ENCODE results near the gene MRPS11. TPM values are rescaled to one million over a fixed set of nuclear protein-coding genes. Genes with fewer than 3 reads are reported as not detected.
A peak's percentile ranks its signal among the peaks of the same experiment; 100 is the strongest.

Gene MRPS11
- total and polyA plus RNA-seq, 9 of the 15 experiments (the other 6 are each of a cell fraction or from before 2014, with no cell fraction given) = 28.3 to 83.2 (median 53.1) TPM

- WGBS (ENCODE audit: insufficient coverage, low coverage, missing lambda C conversion rate) = 2% methylated on average over 12 of the region's 12 CpGs
- no peaks in the 10 kb centered on the region for H3K79me2 ChIP-seq (ENCODE audit: control insufficient read depth, insufficient read depth, low read length)
- ATAC-seq = peak; percentile 89
- ChIA-PET CTCF (ENCODE audit: low intra/inter-chr PET ratio) (interaction anchor here (0.6 to 1.1 kb wide), 5 partner anchors 92 to 214 kb away, joined by 3 to 5 read pairs (median 3); no protein-coding TSS in a partner anchor), POLR2A (interaction anchor here (0.6 kb wide), 1 partner anchor 94 kb away, joined by 4 read pairs; no protein-coding TSS in a partner anchor)
- no peaks in the 10 kb centered on the region for H3K9me3 ChIP-seq (replicated peaks; ENCODE audit: control insufficient read depth, insufficient read depth, low read depth, low read length)
- DNase-seq (ENCODE audit: extremely low read depth in 1 of 4, low spot score in 3 of 4) = peak; percentile 81 to 83 (median 81)
- H3K9me1 ChIP-seq (ENCODE audit: control insufficient read depth, insufficient read depth, low read length) = no peaks in the 10 kb centered on the region
- no peaks in the 10 kb centered on the region for H4K20me1 ChIP-seq (replicated peaks; ENCODE audit: control insufficient read depth, insufficient read depth, low read length)
- BruUV-seq (replicated peaks) = no TSS peak
- no peak overlapping the region for H3K4me3 ChIP-seq
- H2AFZ ChIP-seq (ENCODE audit: low read depth, low read length) = no peak overlapping the region
- FAIRE-seq = peak; percentile 92
- intact Hi-C loops (cut with micrococcal nuclease) (loop anchor here (5.0 kb wide), 2 partner anchors 203 to 1533 kb away; no protein-coding TSS in a partner anchor), in situ Hi-C loops (cut with MboI) (no loop called here)
- H3K9ac ChIP-seq (ENCODE audit: insufficient read depth in 1 of 2, low read depth in 2 of 2, low read length in 2 of 2) = no peak overlapping the region
- H3K4me2 ChIP-seq (ENCODE audit: insufficient read depth, low read length) = no peak overlapping the region
- H3K27me3 ChIP-seq (ENCODE audit: control insufficient read depth in 2 of 2, insufficient read depth in 2 of 2, low read length in 2 of 2) = peaks cover 4 to 6% of the 10 kb centered on the region in 2 experiments; a peak in 2 of 5 replicates
- no peaks in the 10 kb centered on the region; a peak in 1 of 5 replicates for H3K4me1 ChIP-seq (replicated peaks in 1 of 2; ENCODE audit: control insufficient read depth in 2 of 2, insufficient read depth in 2 of 2, low read length in 2 of 2)
- no peaks in the 10 kb centered on the region for H3K36me3 ChIP-seq (ENCODE audit: control insufficient read depth, insufficient read depth, low read length)
- no peak overlapping the region for H3K27ac ChIP-seq (ENCODE audit: extremely low read depth, low read depth, low read length)
- TF ChIP-seq BRD9 (IDR thresholded peaks at IDR 0.05; ENCODE audit: low read depth, partially characterized antibody) = no peak
- TF ChIP-seq EP400 (IDR thresholded peaks at IDR 0.05) = no peak
- TF ChIP-seq THRAP3 (IDR thresholded peaks at IDR 0.05; ENCODE audit: borderline replicate concordance) = no peak
- TF ChIP-seq CCAR2 (IDR thresholded peaks at IDR 0.05; ENCODE audit: low read depth, low read length) = no peak
- no peak for TF ChIP-seq FOXJ2 (tag; IDR thresholded peaks at IDR 0.05)
- TF ChIP-seq CTBP1 (IDR thresholded peaks at IDR 0.05; ENCODE audit: borderline replicate concordance) = peak; percentile 24; the same call in 1 of the 2 replicates
- TF ChIP-seq ZBTB7A (IDR thresholded peaks at IDR 0.05; ENCODE audit: borderline replicate concordance, control insufficient read depth, low read depth, low read length) = no peak
- no peak for TF ChIP-seq USF2 (CRISPR knock-in tag; IDR thresholded peaks at IDR 0.05)
- peak; percentile 44 to 85 for TF ChIP-seq E2F6 (IDR thresholded peaks at IDR 0.05; ENCODE audit: borderline replicate concordance in 1 of 2, extremely low read depth in 1 of 2, insufficient read depth in 1 of 2, insufficient read length in 1 of 2, low read depth in 1 of 2, low read length in 1 of 2, poor library complexity in 1 of 2, severe bottlenecking in 1 of 2)
- no peak for TF ChIP-seq ZBTB12 (CRISPR knock-in tag; IDR thresholded peaks at IDR 0.05)
- no peak for TF ChIP-seq THAP12 (CRISPR knock-in tag; IDR thresholded peaks at IDR 0.05)
Observed at GRCh38 chr15:88450125-88450798, 17.2 kb upstream of the MRPS11 start.

Measured in K562 (cell line).